Erythroblast (primary cell): ENCODE results near the gene NFIB.

Experiments
- DNase-seq, 2 experiments: peaks; one replicate each; lab custom pipeline; 2025; lab: John Stamatoyannopoulos, UW
- GATA1 ChIP-seq: IDR thresholded peaks from 2 replicates; pipeline ENCODE4 v1.6.1; 2011; ENCODE audit warnings: low read depth, mild to moderate bottlenecking, control low read depth, low read length, moderate library complexity
- POLR2A ChIP-seq: IDR thresholded peaks from 2 replicates; pipeline ENCODE4 v1.6.1; 2011; ENCODE audit warnings: mild to moderate bottlenecking, low read length

Gene NFIB

GRCh38 chr9:14214065-14214684 lies 99.8 kb downstream of the NFIB start:
- TF ChIP-seq POLR2A: no peak
- no peak for TF ChIP-seq GATA1
- DNase-seq: no peak

DNA sequence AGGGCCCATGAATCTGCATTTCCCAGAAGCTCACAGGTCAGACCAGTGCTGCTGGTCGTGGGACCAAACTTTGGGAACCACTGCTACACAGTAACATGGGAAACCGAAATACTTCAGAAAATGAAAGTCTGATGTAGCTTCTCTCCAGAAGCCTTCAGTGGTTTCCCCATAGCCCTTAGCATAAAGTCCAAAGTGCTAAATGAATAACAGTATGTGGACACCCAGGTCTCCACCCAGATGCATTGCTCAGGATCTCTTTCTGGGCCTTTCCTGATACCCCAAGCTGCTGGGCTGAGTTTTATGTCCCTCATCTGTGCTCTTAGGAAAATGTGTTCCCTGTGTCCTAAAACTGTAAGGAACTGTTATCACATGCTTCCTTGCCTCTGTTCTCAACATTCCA lies 100.4 kb downstream of the NFIB start:
- TF ChIP-seq POLR2A (no peak), GATA1 (no peak)
- DNase-seq: no peak

- TF ChIP-seq POLR2A: no peak
- TF ChIP-seq GATA1: no peak
Measured at GRCh38 chr9:14212697-14213420, 101.1 kb downstream of the NFIB start.

DNA sequence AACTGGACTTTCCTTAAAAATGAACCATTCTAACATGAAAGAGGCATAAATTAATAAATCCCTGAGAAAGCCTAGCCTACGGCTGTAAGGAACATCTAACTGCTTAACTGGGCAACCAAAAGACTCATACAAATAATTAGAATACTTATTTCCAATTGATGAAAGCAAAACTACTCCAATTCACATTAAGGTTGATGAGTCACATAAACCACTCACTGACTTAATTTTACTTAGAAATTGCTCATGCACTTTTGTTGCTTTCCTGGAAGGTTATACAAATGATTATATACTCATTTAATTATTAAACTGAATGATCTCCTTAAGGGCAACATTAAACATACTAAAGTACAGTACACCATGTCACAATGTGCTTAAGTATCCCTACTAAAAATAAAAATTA lies 101.9 kb downstream of the NFIB start:
- no peak for DNase-seq
- no peak for TF ChIP-seq GATA1
- TF ChIP-seq POLR2A: no peak

More at GRCh38 chr9:14212697-14213420, 101.1 kb downstream of the NFIB start:
- no peak for DNase-seq

- TF ChIP-seq GATA1 (no peak), POLR2A (no peak)
- no peak for DNase-seq
Measured at GRCh38 chr9:14211564-14211963, 102.4 kb downstream of the NFIB start.

DNA sequence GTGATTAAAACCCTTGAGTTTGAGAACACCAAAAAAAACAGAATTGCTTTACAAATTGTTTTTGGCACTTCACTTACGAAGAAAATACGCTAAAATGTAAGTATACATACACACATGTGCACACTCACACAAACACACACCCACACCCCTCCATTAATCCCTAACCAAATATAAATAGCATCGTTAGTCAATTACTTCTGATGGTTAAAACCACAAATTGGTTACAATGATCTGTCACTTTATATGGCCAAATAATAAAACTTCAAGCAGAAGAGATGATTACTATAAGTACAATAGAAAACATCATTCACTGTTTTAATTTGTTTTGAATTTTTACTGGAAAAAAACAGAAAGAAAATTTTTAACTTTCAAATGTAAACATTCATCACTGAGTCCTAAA lies 103.5 kb downstream of the NFIB start:
- no peak for TF ChIP-seq POLR2A
- no peak for TF ChIP-seq GATA1
- no peak for DNase-seq

DNA sequence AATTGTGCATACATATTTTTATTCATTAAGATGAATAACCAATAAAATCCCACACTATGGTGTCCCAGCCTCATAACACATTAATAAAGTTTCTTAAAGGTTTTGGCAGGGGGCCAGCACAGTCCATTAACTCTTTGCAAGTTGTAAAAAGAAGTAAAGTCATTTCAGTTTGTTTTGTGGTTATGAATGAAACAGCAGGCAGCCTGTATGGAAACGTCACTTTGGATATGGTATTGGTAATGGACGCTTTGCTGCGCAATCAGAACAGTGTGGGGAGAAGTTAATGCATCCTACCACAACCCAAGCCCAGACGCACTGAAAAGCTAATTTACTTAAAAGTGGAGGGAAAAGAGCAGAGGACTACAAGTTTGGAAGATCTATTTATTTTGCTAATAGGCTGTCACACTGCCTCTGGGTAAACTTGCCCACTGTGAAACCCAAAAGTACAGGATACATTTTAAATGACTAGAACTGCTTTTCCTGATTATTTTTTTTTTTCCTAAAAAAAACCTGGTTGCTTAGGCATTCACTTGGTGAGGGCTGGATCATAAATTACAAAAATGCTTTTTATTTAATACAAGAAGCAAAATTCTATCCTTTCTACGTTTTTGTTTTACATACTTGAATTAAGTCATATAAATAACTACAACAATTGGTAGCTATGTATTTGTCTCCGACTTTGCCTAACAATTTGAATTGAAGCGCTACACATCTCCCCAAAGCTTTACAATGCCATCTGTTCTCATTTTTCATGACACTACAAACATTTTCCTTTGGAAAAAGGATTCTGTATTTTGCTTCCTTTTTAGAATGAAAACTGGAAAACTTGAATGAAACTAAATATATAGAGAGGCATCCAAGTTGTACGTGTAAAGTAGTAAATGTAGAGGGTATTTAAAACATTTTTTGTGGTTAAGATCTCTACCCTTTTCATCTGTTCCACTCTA lies 104.3 kb downstream of the NFIB start:
- TF ChIP-seq GATA1: no peak
- TF ChIP-seq POLR2A: no peak
- DNase-seq: no peak

DNA sequence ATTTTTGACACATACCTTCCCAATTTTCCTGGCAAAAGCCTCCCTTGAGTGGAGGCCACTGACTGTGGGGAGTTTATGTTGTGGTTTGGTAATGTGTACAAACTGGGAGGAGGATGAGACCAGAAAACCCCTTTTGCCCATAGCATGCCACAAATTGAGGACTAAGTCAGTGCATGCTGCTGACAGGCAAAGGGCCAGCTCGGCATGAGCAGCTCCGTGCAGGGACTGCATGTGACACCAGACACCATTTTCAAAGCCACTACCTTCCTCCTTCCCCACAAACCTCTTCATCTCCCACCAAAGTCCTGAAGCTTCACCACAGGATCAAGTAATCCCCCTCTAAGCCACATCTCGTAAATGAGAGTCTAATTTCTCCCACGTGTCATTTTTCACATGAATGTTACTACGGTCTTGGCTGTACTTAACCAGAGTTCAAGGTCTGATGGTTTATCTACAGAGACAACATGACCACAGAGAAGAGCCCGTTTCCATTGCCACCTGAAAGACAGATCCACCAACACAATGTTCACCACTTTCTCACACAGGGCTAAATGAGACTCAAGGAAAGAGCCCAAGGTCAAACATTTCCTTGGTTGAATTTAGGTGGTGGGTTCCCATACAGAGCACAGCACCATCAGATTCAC lies 106.5 kb downstream of the NFIB start:
- DNase-seq: no peak
- TF ChIP-seq GATA1 (no peak), POLR2A (no peak)

DNA sequence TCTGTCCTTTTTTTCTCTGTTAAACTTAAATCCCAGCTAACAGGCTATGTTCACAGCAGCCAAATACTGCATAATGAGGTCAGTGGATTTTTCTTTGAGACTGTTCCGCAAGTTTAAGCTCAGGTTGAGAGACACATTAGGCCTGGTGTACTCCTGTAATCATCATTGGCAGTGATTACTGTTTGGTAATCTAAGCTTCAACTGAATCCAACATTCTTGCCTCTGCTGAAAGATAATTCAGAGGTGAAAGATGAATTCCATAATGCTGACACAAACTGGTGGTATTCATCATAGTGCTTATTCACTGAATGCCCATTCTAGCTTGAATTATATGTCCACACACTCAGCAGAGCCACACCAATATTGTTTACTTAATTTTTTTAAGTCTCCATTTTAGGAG lies 108.5 kb downstream of the NFIB start:
- no peak for TF ChIP-seq POLR2A
- no peak for TF ChIP-seq GATA1
- DNase-seq: no peak

GRCh38 chr9:14203356-14204056 lies 110.4 kb downstream of the NFIB start:
- TF ChIP-seq GATA1 (no peak), POLR2A (no peak)
- no peak for DNase-seq

DNA sequence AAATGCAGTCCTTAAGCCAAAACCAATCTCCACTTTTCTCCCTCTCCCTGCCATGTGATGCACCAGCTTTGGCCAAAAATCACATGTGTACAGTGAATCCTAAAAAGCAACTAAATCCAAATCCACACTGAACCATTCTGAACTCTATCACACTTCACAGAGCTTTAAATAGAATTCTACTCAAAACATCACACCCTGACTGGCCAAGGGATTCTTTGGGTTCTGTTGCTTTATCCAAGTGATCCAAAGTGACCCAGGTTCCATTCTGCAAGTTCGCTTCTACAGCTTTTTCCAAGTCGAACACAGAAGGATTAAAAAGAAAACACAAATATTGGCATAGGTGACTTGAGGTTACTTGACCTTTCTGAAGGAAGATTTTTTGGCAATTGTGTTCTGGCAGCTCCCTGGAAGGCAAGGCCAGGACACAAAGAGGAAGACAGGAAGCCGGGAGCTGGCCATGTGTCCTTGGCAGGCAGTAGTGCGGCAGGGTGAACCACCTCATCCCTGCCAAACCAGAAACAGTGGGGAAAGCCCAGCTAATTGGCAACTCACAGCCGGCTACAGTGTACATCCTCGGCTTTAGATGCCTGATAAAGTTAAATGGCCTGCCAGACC lies 115.0 kb downstream of the NFIB start:
- DNase-seq: no peak
- no peak for TF ChIP-seq POLR2A
- no peak for TF ChIP-seq GATA1

- TF ChIP-seq POLR2A: no peak
- no peak for TF ChIP-seq GATA1
- DNase-seq: no peak
Measured at GRCh38 chr9:14198047-14198840, 115.7 kb downstream of the NFIB start.
